ENCODE measurements around the gene SH3BGR.

DNA sequence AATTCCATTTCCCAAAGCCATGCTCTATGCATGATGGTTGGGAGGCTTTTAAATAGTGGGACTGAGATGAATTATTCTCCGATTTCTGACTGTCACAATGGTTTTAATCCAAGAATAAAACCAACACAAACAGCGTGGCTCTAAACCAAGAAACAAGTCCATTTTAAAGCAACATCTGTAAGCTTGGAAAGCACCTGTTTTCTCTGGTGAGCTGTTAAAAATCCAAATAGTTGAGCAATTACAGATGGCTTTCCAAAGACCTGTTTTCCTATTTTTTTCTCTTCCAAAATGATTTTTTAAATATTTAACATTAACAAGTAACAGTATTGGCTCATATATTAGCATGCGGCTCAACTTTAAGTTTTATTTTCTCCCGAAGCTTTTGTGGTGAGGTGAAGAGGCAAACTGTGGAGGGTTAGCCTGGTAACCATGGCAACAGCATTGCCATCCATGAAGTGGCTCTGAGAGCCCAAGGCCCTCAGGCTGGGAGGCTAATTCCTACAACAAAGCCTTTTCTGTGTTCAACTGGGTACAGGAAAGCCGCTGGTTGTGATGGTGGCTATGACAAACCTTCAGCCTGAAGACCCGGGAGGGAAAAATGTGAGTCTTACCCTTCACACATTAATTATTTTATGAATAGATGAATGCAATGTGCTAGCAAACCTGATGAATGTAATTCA lies 104.3 kb downstream of the SH3BGR start:
- TF ChIP-seq POLR2A (IDR thresholded peaks at IDR 0.05; ENCODE audit: low read length) = no peak
- no peak for TF ChIP-seq GATA1 (IDR thresholded peaks at IDR 0.05; ENCODE audit: low read depth, low read length)
